ENCODE results near the gene CYSRT1. TPM values are rescaled to one million over a fixed set of nuclear protein-coding genes. Genes with fewer than 3 reads are reported as not detected.

The CYSRT1 gene
- total RNA-seq, 1 experiment from 2014 or later, result 3.0 TPM

DNA sequence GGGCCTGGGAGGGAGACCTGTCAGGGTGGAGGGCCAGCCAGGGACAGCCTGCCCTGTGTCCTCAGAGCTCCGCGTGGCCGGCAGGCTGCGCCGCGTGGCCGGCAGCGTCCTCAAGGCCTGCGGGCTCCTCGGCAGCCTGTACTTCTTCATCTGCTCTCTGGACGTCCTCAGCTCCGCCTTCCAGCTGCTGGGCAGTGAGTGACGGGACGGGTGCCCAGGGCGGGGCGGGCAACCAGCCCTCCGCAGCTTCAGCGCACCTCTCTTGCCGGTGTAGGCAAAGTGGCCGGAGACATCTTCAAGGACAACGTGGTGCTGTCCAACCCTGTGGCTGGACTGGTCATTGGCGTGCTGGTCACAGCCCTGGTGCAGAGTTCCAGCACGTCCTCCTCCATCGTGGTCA lies 7.5 kb downstream of the CYSRT1 start:
- Mint-ChIP-seq H3K4me3 (ENCODE audit: low read depth, unreplicated experiment) (no peak overlapping the region), H3K27ac (ENCODE audit: unreplicated experiment) (no peak overlapping the region), H3K9me3 (ENCODE audit: low read depth, unreplicated experiment) (no peaks in the 10 kb centered on the region), H3K36me3 (ENCODE audit: insufficient read depth, unreplicated experiment) (peaks cover 14% of the 10 kb centered on the region), H3K4me1 (ENCODE audit: low read depth, unreplicated experiment) (peaks cover 16% of the 10 kb centered on the region), H3K27me3 (ENCODE audit: unreplicated experiment) (peaks cover 17% of the 10 kb centered on the region)
- DNase-seq, result no peak
- TF ChIP-seq, protein P1, sequence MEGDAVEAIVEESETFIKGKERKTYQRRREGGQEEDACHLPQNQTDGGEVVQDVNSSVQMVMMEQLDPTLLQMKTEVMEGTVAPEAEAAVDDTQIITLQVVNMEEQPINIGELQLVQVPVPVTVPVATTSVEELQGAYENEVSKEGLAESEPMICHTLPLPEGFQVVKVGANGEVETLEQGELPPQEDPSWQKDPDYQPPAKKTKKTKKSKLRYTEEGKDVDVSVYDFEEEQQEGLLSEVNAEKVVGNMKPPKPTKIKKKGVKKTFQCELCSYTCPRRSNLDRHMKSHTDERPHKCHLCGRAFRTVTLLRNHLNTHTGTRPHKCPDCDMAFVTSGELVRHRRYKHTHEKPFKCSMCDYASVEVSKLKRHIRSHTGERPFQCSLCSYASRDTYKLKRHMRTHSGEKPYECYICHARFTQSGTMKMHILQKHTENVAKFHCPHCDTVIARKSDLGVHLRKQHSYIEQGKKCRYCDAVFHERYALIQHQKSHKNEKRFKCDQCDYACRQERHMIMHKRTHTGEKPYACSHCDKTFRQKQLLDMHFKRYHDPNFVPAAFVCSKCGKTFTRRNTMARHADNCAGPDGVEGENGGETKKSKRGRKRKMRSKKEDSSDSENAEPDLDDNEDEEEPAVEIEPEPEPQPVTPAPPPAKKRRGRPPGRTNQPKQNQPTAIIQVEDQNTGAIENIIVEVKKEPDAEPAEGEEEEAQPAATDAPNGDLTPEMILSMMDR (IDR thresholded peaks at IDR 0.05; ENCODE audit: unreplicated experiment), result no peak
- BruUV-seq (replicated peaks), result no TSS peak
- CTCF ChIA-PET, result no interaction called here
- intact Hi-C loops (cut with micrococcal nuclease; ENCODE audit: unreplicated experiment), result no loop called here

DNA sequence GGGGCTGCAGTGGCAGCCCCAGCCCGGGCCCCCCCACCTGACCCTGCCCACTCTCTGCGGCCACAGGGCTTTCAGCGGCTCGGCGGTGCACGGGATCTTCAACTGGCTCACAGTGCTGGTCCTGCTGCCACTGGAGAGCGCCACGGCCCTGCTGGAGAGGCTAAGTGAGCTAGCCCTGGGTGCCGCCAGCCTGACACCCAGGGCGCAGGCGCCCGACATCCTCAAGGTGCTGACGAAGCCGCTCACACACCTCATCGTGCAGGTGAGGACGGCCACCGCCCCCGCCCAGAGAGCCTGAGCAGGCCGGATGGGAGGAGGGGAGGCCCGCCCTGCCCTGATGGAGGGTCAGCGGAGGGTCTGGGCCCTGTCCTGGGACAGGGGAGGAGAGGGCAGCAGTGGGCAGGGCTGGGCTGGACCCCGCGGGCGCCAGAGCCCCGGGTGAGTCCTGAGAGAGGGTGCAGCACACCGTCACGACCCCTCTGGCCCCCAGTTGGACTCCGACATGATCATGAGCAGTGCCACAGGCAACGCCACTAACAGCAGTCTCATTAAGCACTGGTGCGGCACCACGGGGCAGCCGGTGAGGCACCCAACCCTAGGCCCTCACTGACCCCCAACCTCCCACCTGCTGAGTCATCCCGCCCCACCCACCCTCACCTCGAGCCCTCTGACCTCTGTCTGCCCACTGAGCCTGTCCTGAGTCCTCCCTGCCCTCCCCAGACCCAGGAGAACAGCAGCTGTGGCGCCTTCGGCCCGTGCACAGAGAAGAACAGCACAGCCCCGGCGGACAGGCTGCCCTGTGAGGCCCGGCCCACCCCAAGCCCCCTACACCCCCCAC lies 8.4 kb downstream of the CYSRT1 start:
- CTCF ChIA-PET, result no interaction called here
- H3K4me3 Mint-ChIP-seq (ENCODE audit: low read depth, unreplicated experiment), result no peak overlapping the region
- no TSS peak for BruUV-seq (replicated peaks)

DNA sequence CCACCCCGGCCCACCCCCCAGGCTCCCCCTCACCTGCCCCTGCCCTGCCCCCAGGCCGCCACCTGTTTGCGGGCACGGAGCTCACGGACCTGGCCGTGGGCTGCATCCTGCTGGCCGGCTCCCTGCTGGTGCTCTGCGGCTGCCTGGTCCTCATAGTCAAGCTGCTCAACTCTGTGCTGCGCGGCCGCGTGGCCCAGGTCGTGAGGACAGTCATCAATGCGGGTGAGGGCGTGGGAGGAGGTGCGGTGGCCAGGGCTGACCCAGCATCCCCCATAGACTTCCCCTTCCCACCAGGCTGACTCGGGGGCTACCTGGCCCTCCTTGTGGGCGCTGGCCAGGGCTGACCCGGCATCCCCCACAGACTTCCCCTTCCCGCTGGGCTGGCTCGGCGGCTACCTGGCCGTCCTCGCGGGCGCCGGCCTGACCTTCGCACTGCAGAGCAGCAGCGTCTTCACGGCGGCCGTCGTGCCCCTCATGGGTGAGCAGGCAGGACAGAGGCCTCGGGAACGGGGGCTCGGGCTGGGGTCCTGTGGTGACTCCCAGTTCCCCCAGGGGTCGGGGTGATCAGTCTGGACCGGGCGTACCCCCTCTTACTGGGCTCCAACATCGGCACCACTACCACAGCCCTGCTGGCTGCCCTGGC lies 9.2 kb downstream of the CYSRT1 start:
- BruUV-seq (replicated peaks), result no TSS peak
- CTCF ChIA-PET, result no interaction called here

More for the DNA sequence above, 8.4 kb downstream of the CYSRT1 start:
- peaks cover 17% of the 10 kb centered on the region for H3K27me3 Mint-ChIP-seq (ENCODE audit: unreplicated experiment)
- no peak overlapping the region for H3K27ac Mint-ChIP-seq (ENCODE audit: unreplicated experiment)
- H3K36me3 Mint-ChIP-seq (ENCODE audit: insufficient read depth, unreplicated experiment), result peaks cover 11% of the 10 kb centered on the region
- DNase-seq, result no peak
- TF ChIP-seq, protein P1 (IDR thresholded peaks at IDR 0.05; ENCODE audit: unreplicated experiment), result no peak
- H3K9me3 Mint-ChIP-seq (ENCODE audit: low read depth, unreplicated experiment), result no peaks in the 10 kb centered on the region
- intact Hi-C loops (cut with micrococcal nuclease; ENCODE audit: unreplicated experiment), result no loop called here
- H3K4me1 Mint-ChIP-seq (ENCODE audit: low read depth, unreplicated experiment), result peaks cover 19% of the 10 kb centered on the region

DNA sequence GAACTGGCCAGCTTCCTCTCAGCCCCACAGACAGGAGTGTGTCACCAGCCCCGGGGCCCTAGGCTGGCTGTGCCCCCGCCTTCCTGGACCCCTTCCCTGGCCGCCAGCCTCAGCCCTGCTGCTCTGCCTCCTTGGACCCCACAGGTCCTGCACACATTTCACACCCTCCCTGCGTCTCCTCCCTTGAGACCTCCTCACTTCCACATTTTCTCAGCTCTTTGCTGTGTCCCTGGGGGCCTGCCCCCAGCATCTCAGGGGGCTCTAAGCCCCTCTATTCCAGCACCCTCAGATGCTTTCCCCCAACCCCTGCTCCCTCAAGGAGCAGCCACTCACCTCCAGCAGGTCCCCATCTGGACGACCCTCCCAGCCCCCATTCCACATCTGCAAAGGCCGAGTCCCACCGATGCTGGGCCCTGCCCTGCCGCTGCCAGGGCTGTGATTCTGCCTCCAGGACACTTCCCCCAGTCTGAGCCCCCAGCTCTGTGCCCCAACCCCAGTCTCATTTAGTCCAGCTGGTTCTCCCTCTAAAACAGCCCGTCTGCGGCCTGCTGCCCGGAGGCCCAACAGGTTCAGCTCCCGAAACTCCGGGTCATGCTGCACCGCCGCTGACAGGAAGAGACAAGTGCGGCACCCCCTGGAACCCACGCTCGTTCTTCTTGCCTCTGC lies 9.9 kb downstream of the CYSRT1 start:
- TF ChIP-seq, protein P1 (IDR thresholded peaks at IDR 0.05; ENCODE audit: unreplicated experiment), result no peak
- Mint-ChIP-seq H3K27me3 (ENCODE audit: unreplicated experiment) (peaks cover 17% of the 10 kb centered on the region), H3K27ac (ENCODE audit: unreplicated experiment) (no peak overlapping the region), H3K4me3 (ENCODE audit: low read depth, unreplicated experiment) (no peak overlapping the region), H3K9me3 (ENCODE audit: low read depth, unreplicated experiment) (no peaks in the 10 kb centered on the region), H3K4me1 (ENCODE audit: low read depth, unreplicated experiment) (peaks cover 27% of the 10 kb centered on the region), H3K36me3 (ENCODE audit: insufficient read depth, unreplicated experiment) (peaks cover 22% of the 10 kb centered on the region)
- CTCF ChIA-PET, result interaction anchor here (0.6 kb wide), 1 partner anchor 47 kb away, joined by 4 read pairs; no protein-coding TSS in a partner anchor
- intact Hi-C loops (cut with micrococcal nuclease; ENCODE audit: unreplicated experiment), result no loop called here
- BruUV-seq (replicated peaks), result no TSS peak
- DNase-seq, result no peak

More for the DNA sequence above, 9.2 kb downstream of the CYSRT1 start:
- Mint-ChIP-seq H3K9me3 (ENCODE audit: low read depth, unreplicated experiment) (no peaks in the 10 kb centered on the region), H3K27ac (ENCODE audit: unreplicated experiment) (no peak overlapping the region), H3K36me3 (ENCODE audit: insufficient read depth, unreplicated experiment) (peaks cover 15% of the 10 kb centered on the region), H3K27me3 (ENCODE audit: unreplicated experiment) (peaks cover 17% of the 10 kb centered on the region), H3K4me1 (ENCODE audit: low read depth, unreplicated experiment) (peaks cover 27% of the 10 kb centered on the region), H3K4me3 (ENCODE audit: low read depth, unreplicated experiment) (no peak overlapping the region)
- intact Hi-C loops (cut with micrococcal nuclease; ENCODE audit: unreplicated experiment), result no loop called here
- DNase-seq, result no peak
- TF ChIP-seq, protein P1 (IDR thresholded peaks at IDR 0.05; ENCODE audit: unreplicated experiment), result no peak

Measured in Calu3 (cell line).